H9 (cell line): ENCODE measurements around the gene BRMS1. TPM values are rescaled to one million over a fixed set of nuclear protein-coding genes. Genes with fewer than 3 reads are reported as not detected.

ENCODE experiments used
- DNase-seq: peaks from one replicate; pipeline ENCODE4 v3.0.0-alpha.2; 2017
- H2AFZ ChIP-seq: one replicate; pipeline ENCODE4 v1.6.1; 2013; ENCODE audit warnings: mild to moderate bottlenecking, low read length, control low read depth, moderate library complexity
- H2AK5ac ChIP-seq: 2 replicates; pipeline ENCODE4 v1.6.1; 2013; ENCODE audit warnings: low read length, control low read depth, mixed read lengths; ENCODE audit not compliant: insufficient read length
- H2BK120ac ChIP-seq: one replicate; pipeline ENCODE4 v1.6.1; 2013; ENCODE audit warnings: low read depth, mild to moderate bottlenecking, low read length, control low read depth, inconsistent platforms; ENCODE audit not compliant: poor library complexity, severe bottlenecking
- H2BK12ac ChIP-seq: 2 replicates; pipeline ENCODE4 v1.6.1; 2013; ENCODE audit warnings: low read length, control low read depth, mixed read lengths, low read depth; ENCODE audit not compliant: insufficient read length
- H2BK15ac ChIP-seq: 2 replicates; pipeline ENCODE4 v1.6.1; 2013; ENCODE audit warnings: low read depth, low read length, control low read depth
- H2BK20ac ChIP-seq: one replicate; pipeline ENCODE4 v1.6.1; 2013; ENCODE audit warnings: low read depth, mild to moderate bottlenecking, low read length, control low read depth, inconsistent platforms; ENCODE audit not compliant: poor library complexity, severe bottlenecking
- H2BK5ac ChIP-seq: 2 replicates; pipeline ENCODE4 v1.6.1; 2013; ENCODE audit warnings: low read length, control low read depth, mixed read lengths; ENCODE audit not compliant: insufficient read length
- H3K14ac ChIP-seq: 2 replicates; pipeline ENCODE4 v1.6.1; 2013; ENCODE audit warnings: low read length, control low read depth; ENCODE audit not compliant: insufficient read depth
- H3K18ac ChIP-seq: 2 replicates; pipeline ENCODE4 v1.6.1; 2013; ENCODE audit warnings: low read depth, mild to moderate bottlenecking, mixed read lengths, low read length, control low read depth; ENCODE audit not compliant: insufficient read length
- H3K23ac ChIP-seq: 2 replicates; pipeline ENCODE4 v1.6.1; 2013; ENCODE audit warnings: low read length, control low read depth, mixed read lengths, low read depth; ENCODE audit not compliant: insufficient read length
- H3K23me2 ChIP-seq: 2 replicates; pipeline ENCODE4 v1.6.1; 2013; ENCODE audit warnings: low read depth, mild to moderate bottlenecking, mixed read lengths, low read length, control low read depth; ENCODE audit not compliant: insufficient read length, poor library complexity, severe bottlenecking
- H3K27ac ChIP-seq: 2 replicates; pipeline ENCODE4 v1.5.1; 2013; ENCODE audit warnings: low read length, control low read depth, mixed read lengths, low read depth; ENCODE audit not compliant: insufficient read length
- H3K27me3 ChIP-seq: 2 replicates; pipeline ENCODE4 v1.6.1; 2013; ENCODE audit warnings: low read length, control low read depth, inconsistent platforms; ENCODE audit not compliant: insufficient read depth
- H3K4ac ChIP-seq: 2 replicates; pipeline ENCODE4 v1.6.1; 2013; ENCODE audit warnings: low read depth, mild to moderate bottlenecking, control low read depth, inconsistent platforms, low read length, moderate library complexity
- H3K4me1 ChIP-seq: 2 replicates; pipeline ENCODE4 v1.6.1; 2013; ENCODE audit warnings: low read length, control low read depth, inconsistent platforms; ENCODE audit not compliant: insufficient read depth
- H3K4me2 ChIP-seq: 2 replicates; pipeline ENCODE4 v1.6.1; 2013; ENCODE audit warnings: low read length, control low read depth, mixed read lengths; ENCODE audit not compliant: insufficient read length, insufficient read depth
- H3K56ac ChIP-seq: 2 replicates; pipeline ENCODE4 v1.6.1; 2013; ENCODE audit warnings: low read depth, mild to moderate bottlenecking, mixed read lengths, low read length, control low read depth; ENCODE audit not compliant: insufficient read length
- H3K79me1 ChIP-seq: 2 replicates; pipeline ENCODE4 v1.6.1; 2013; ENCODE audit warnings: low read depth, mild to moderate bottlenecking, moderate library complexity, low read length, control low read depth, inconsistent platforms; ENCODE audit not compliant: insufficient read depth, poor library complexity, severe bottlenecking
- H3K79me2 ChIP-seq: 2 replicates; pipeline ENCODE4 v1.6.1; 2013; ENCODE audit warnings: low read length, control low read depth, inconsistent platforms; ENCODE audit not compliant: insufficient read depth
- H3K9ac ChIP-seq: 2 replicates; pipeline ENCODE4 v1.6.1; 2013; ENCODE audit warnings: low read length, control low read depth, mixed read lengths; ENCODE audit not compliant: insufficient read length; ENCODE audit errors: extremely low read depth
- H3K9me3 ChIP-seq: one replicate; pipeline ENCODE4 v1.6.1; 2013; ENCODE audit warnings: low read depth, low read length, inconsistent platforms; ENCODE audit not compliant: control insufficient read depth
- H3T11ph ChIP-seq: one replicate; pipeline ENCODE4 v1.6.1; 2013; ENCODE audit warnings: mild to moderate bottlenecking, low read length, control low read depth, inconsistent platforms
- H4K20me1 ChIP-seq: one replicate; pipeline ENCODE4 v1.6.1; 2013; ENCODE audit not compliant: control insufficient read depth, insufficient read length, insufficient read depth
- H4K5ac ChIP-seq: 2 replicates; pipeline ENCODE4 v1.6.1; 2013; ENCODE audit warnings: low read depth, mild to moderate bottlenecking, mixed read lengths, low read length, control low read depth; ENCODE audit not compliant: insufficient read length
- H4K8ac ChIP-seq: replicated peaks from 2 replicates; pipeline ENCODE4 v1.6.1; 2013; ENCODE audit warnings: low read length, control low read depth, mixed read lengths, low read depth; ENCODE audit not compliant: insufficient read length
- H4K91ac ChIP-seq: 2 replicates; pipeline ENCODE4 v1.6.1; 2013; ENCODE audit warnings: low read depth, mild to moderate bottlenecking, moderate library complexity, mixed read lengths, low read length, control low read depth; ENCODE audit not compliant: insufficient read length
- H3K27ac Mint-ChIP-seq, 3 experiments: 2 replicates in 2 of 3; 3 replicates in 1 of 3; pipeline ENCODE4 v1.8.0; 2020 to 2021; ENCODE audit warnings: mixed read lengths in 3 of 3, mild to moderate bottlenecking in 1 of 3, moderate library complexity in 1 of 3
- H3K27me3 Mint-ChIP-seq: 2 replicates; pipeline ENCODE4 v1.8.0; 2021; ENCODE audit warnings: low read depth, mild to moderate bottlenecking, moderate library complexity, mixed read lengths
- H3K36me3 Mint-ChIP-seq, 3 experiments: 2 replicates in 2 of 3; 3 replicates in 1 of 3; pipeline ENCODE4 v1.8.0; 2020 to 2021; ENCODE audit warnings: low read depth in 3 of 3, mixed read lengths in 3 of 3; ENCODE audit not compliant: insufficient read depth in 1 of 3
- H3K4me1 Mint-ChIP-seq, 2 experiments: 2 replicates each; pipeline ENCODE4 v1.8.0; 2020; ENCODE audit warnings: mixed read lengths in 2 of 2
- H3K4me3 Mint-ChIP-seq, 2 experiments: 2 replicates in 1 of 2; 3 replicates in 1 of 2; pipeline ENCODE4 v1.8.0; 2020 to 2021; ENCODE audit warnings: mild to moderate bottlenecking in 2 of 2, mixed read lengths in 2 of 2, moderate library complexity in 1 of 2
- H3K9me3 Mint-ChIP-seq, 2 experiments: 2 replicates in 1 of 2; 3 replicates in 1 of 2; pipeline ENCODE4 v1.8.0; 2020; ENCODE audit warnings: mild to moderate bottlenecking in 2 of 2, mixed read lengths in 2 of 2, moderate library complexity in 1 of 2
- WGBS: extraction: QIAGEN DNeasy Blood & Tissue Kit; methylation state at CpG from one replicate; pipeline ENCODE4 v1.1.7; 2013; ENCODE audit warnings: missing lambda C conversion rate, low lambda C conversion rate, mixed read lengths; ENCODE audit not compliant: insufficient read length; ENCODE audit errors: extremely low coverage; 5-methylcytosine and 5-hydroxymethylcytosine counted together
- total RNA-seq: library from RNA; stranded (reverse); gene quantifications from 2 replicates; pipeline ENCODE4 v1.2.1, GENCODE V29; 2021
- TF ChIP-seq, protein P1 (sequence below): fragments of 200-600 bp; sonication (generic); conservative IDR thresholded peaks from 3 replicates; pipeline ENCODE4 v1.8.0; 2021; ENCODE audit warnings: antibody characterized with exemption, mild to moderate bottlenecking

Gene BRMS1
- total RNA-seq, 1 experiment from 2014 or later = 50.1 TPM

DNA sequence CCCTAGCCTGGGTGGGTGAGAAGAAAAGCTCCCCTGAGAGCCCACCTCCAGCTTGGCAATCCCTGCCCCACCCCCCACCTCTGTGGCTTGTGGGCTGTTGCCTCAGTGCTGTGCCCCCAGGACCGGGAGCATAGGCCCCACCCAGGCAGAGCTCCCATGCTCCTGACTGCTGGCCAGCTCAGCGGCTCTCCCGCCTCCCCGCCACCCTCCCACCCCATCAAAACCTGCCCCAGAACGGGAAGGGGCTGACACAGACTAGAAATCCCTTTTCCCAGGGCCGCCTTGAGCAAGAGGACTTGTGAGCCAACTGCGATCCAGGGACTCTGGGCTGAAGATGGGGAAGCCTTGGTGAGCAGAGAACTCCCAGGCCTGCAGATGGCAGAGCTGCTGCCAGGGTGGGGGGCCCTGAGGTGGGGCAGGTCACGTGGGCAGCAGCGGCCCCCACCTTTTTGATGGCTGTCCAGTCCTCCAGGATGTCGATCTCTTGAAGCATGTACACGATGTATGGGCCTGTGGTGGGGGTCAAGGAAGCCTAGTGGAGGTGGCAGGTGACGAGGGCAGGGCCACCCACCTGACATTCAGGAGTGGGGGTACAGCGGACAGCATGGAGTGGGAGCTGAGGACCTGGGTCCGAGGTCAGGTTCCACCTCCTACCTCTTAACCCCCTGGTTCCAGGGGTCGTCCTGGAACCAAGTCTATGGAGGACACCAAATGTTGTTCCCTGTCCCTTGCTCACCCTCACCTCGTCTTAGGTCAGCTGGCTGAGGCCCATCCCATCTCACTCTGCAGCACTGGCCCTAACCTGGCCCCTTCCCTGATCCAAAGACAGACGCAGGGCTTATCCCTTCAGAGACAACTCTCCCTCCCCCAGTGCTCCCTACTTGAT lies 6.4 kb downstream of the BRMS1 start:
- H3K23ac ChIP-seq = no peak overlapping the region
- H3K27ac ChIP-seq = no peak overlapping the region
- H4K20me1 ChIP-seq = no peaks in the 10 kb centered on the region
- no peak overlapping the region for H4K8ac ChIP-seq
- H4K5ac ChIP-seq = no peak overlapping the region
- no peaks in the 10 kb centered on the region; the same call in 1 of the 2 replicates for H3K27me3 ChIP-seq
- no peak overlapping the region for H2BK120ac ChIP-seq
- no peak overlapping the region for H2AK5ac ChIP-seq
- no peaks in the 10 kb centered on the region for H3K79me1 ChIP-seq
- Mint-ChIP-seq H3K36me3 (peaks cover 12 to 35% (median 27%) of the 10 kb centered on the region in 3 experiments; a peak in 6 of 7 replicates), H3K27ac (no peak overlapping the region; a peak in 1 of 7 replicates), H3K27me3 (peaks cover 4% of the 10 kb centered on the region), H3K9me3 (no peaks in the 10 kb centered on the region), H3K4me1 (peaks cover 22 to 23% of the 10 kb centered on the region in 2 experiments), H3K4me3 (no peak overlapping the region)
- no peak overlapping the region for H3K56ac ChIP-seq
- H2AFZ ChIP-seq = no peak overlapping the region
- H3K79me2 ChIP-seq = no peaks in the 10 kb centered on the region
- H2BK5ac ChIP-seq = no peak overlapping the region
- no peaks in the 10 kb centered on the region for H3K4me1 ChIP-seq
- H4K91ac ChIP-seq = no peak overlapping the region
- TF ChIP-seq, protein P1, sequence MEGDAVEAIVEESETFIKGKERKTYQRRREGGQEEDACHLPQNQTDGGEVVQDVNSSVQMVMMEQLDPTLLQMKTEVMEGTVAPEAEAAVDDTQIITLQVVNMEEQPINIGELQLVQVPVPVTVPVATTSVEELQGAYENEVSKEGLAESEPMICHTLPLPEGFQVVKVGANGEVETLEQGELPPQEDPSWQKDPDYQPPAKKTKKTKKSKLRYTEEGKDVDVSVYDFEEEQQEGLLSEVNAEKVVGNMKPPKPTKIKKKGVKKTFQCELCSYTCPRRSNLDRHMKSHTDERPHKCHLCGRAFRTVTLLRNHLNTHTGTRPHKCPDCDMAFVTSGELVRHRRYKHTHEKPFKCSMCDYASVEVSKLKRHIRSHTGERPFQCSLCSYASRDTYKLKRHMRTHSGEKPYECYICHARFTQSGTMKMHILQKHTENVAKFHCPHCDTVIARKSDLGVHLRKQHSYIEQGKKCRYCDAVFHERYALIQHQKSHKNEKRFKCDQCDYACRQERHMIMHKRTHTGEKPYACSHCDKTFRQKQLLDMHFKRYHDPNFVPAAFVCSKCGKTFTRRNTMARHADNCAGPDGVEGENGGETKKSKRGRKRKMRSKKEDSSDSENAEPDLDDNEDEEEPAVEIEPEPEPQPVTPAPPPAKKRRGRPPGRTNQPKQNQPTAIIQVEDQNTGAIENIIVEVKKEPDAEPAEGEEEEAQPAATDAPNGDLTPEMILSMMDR = no peak
- H3T11ph ChIP-seq = no peak overlapping the region
- H3K4me2 ChIP-seq = no peak overlapping the region
- no peak overlapping the region for H3K4ac ChIP-seq
- H3K23me2 ChIP-seq = no peaks in the 10 kb centered on the region
- H2BK15ac ChIP-seq = no peak overlapping the region
- no CpG with 5 or more reads among the region's 17 CpGs for WGBS
- no peak overlapping the region for H3K9ac ChIP-seq
- no peak overlapping the region for H2BK12ac ChIP-seq
- H3K9me3 ChIP-seq = no peaks in the 10 kb centered on the region
- H2BK20ac ChIP-seq = no peak overlapping the region
- H3K18ac ChIP-seq = no peak overlapping the region
- no peak overlapping the region for H3K14ac ChIP-seq
- no peak for DNase-seq
